Loucy (cell line): ENCODE results near the gene RPL5.

Experiments
- H2AFZ ChIP-seq: fragments of 200-600 bp; sonication (generic); 2 replicates; pipeline ENCODE4 v1.6.0; 2016; ENCODE audit warnings: antibody characterized with exemption, mild to moderate bottlenecking, low read length, moderate library complexity
- H3F3A ChIP-seq: fragments of 200-600 bp; 2 replicates; pipeline ENCODE4 v1.6.0; 2016; ENCODE audit warnings: antibody characterized with exemption, low read depth, mild to moderate bottlenecking
- H3K27me3 ChIP-seq: fragments of 200-600 bp; sonication (generic); 2 replicates; pipeline ENCODE4 v1.6.1; 2014; ENCODE audit warnings: low read length, mild to moderate bottlenecking; ENCODE audit not compliant: insufficient read depth, poor library complexity, severe bottlenecking
- H3K36me3 ChIP-seq: fragments of 200-600 bp; sonication (generic); 2 replicates; pipeline ENCODE4 v1.6.1; 2016; ENCODE audit warnings: low read length; ENCODE audit not compliant: insufficient read depth
- H3K4me1 ChIP-seq: fragments of 200-600 bp; sonication (generic); 2 replicates; pipeline ENCODE4 v1.5.1; 2014; ENCODE audit warnings: low read length, mild to moderate bottlenecking; ENCODE audit not compliant: insufficient read depth, poor library complexity, severe bottlenecking
- H3K4me2 ChIP-seq: fragments of 200-600 bp; sonication (generic); 2 replicates; pipeline ENCODE4 v1.6.0; 2014; ENCODE audit warnings: antibody characterized with exemption, low read length, low read depth, mild to moderate bottlenecking; ENCODE audit not compliant: poor library complexity, severe bottlenecking
- H3K4me3 ChIP-seq: fragments of 200-600 bp; sonication (generic); 2 replicates; pipeline ENCODE4 v1.5.1; 2014; ENCODE audit warnings: low read length, mild to moderate bottlenecking, mixed read lengths; ENCODE audit not compliant: poor library complexity, severe bottlenecking
- H3K79me2 ChIP-seq: fragments of 200-600 bp; sonication (generic); 2 replicates; pipeline ENCODE4 v1.6.1; 2014; ENCODE audit warnings: low read length; ENCODE audit not compliant: insufficient read depth
- H3K9ac ChIP-seq: fragments of 200-600 bp; sonication (generic); 2 replicates; pipeline ENCODE4 v1.6.0; 2014; ENCODE audit warnings: mild to moderate bottlenecking, low read depth, low read length, moderate library complexity; ENCODE audit not compliant: poor library complexity, severe bottlenecking
- H3K9me2 ChIP-seq: fragments of 200-600 bp; sonication (generic); replicated peaks from 2 replicates; pipeline ENCODE4 v1.6.1; 2016; ENCODE audit warnings: low read depth, low read length, mixed read lengths
- H3K9me3 ChIP-seq: fragments of 200-600 bp; sonication (generic); 2 replicates; pipeline ENCODE4 v1.6.1; 2014; ENCODE audit warnings: mild to moderate bottlenecking, antibody characterized with exemption, low read length, low read depth; ENCODE audit not compliant: insufficient read depth
- H4K20me1 ChIP-seq: fragments of 200-600 bp; sonication (generic); 2 replicates; pipeline ENCODE4 v1.6.0; 2014; ENCODE audit warnings: antibody characterized with exemption, low read length, mild to moderate bottlenecking; ENCODE audit not compliant: insufficient read depth, poor library complexity, severe bottlenecking
- EZH2phosphoT487 ChIP-seq: fragments of 200-600 bp; IDR thresholded peaks from 2 replicates; pipeline ENCODE4 v1.6.1; 2018; ENCODE audit warnings: antibody characterized with exemption, mild to moderate bottlenecking, moderate library complexity, borderline replicate concordance
- TF ChIP-seq, protein P1 (sequence below): fragments of 200-600 bp; sonication (generic); conservative IDR thresholded peaks from 2 replicates; pipeline ENCODE4 v1.5.1; 2014; ENCODE audit warnings: mild to moderate bottlenecking, antibody characterized with exemption, low read length

The RPL5 gene

DNA sequence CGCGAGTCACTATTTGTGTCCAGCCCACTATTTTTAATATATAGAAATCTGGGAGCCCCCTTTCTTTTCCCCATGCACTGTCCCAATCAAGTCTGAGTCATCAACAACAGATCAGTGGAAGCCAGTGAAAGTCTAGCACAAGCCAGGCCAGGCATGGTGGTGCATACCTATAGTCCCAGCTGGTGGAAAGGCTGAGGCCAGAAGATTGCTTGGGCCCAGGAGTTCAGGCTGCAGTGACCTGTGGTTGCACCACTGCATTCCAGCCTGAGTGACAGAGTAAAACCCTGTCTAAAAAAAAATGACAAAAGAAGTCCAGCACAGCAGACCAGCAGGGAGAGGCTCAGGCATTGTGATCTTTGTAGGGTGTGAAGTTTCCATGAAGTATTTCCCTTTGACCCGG, 9.0 kb upstream of the RPL5 start:
- Histone ChIP-seq H3K9me3 (no peaks in the 10 kb centered on the region), H3K4me2 (no peak overlapping the region), H2AFZ (no peak overlapping the region), H3K79me2 (no peaks in the 10 kb centered on the region), H3K27me3 (no peaks in the 10 kb centered on the region), H3K36me3 (no peaks in the 10 kb centered on the region), H3K9ac (no peak overlapping the region), H3K4me1 (no peaks in the 10 kb centered on the region), H3F3A (no peaks in the 10 kb centered on the region), H3K4me3 (no peak overlapping the region), H4K20me1 (no peaks in the 10 kb centered on the region), H3K9me2 (no peaks in the 10 kb centered on the region)
- no peak for TF ChIP-seq EZH2phosphoT487
- TF ChIP-seq, protein P1, sequence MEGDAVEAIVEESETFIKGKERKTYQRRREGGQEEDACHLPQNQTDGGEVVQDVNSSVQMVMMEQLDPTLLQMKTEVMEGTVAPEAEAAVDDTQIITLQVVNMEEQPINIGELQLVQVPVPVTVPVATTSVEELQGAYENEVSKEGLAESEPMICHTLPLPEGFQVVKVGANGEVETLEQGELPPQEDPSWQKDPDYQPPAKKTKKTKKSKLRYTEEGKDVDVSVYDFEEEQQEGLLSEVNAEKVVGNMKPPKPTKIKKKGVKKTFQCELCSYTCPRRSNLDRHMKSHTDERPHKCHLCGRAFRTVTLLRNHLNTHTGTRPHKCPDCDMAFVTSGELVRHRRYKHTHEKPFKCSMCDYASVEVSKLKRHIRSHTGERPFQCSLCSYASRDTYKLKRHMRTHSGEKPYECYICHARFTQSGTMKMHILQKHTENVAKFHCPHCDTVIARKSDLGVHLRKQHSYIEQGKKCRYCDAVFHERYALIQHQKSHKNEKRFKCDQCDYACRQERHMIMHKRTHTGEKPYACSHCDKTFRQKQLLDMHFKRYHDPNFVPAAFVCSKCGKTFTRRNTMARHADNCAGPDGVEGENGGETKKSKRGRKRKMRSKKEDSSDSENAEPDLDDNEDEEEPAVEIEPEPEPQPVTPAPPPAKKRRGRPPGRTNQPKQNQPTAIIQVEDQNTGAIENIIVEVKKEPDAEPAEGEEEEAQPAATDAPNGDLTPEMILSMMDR: no peak

DNA sequence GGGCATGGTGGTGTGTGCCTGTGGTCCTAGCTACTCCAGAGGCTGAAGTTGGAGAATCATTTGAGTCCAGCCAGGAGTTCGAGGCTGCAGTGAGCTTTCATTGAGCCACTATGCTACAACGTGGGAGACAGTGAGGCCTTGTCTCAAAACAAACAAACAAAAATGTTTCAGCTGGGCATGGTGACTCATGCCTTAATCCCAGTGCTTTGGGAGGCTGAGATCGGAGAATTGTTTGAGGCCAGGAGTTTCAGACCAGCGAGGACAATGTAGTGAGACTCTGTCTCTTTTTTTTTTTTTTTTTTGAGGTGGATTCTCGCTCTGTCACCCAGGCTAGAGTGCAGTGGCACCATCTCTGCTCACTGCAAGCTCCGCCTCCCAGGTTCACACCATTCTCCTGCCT, 5.0 kb upstream of the RPL5 start:
- no peak overlapping the region for H3K4me3 ChIP-seq
- no peaks in the 10 kb centered on the region for H3K4me1 ChIP-seq
- no peak overlapping the region for H2AFZ ChIP-seq
- H3K9me2 ChIP-seq: no peaks in the 10 kb centered on the region
- no peaks in the 10 kb centered on the region for H3K9me3 ChIP-seq
- H4K20me1 ChIP-seq: no peaks in the 10 kb centered on the region
- no peaks in the 10 kb centered on the region for H3F3A ChIP-seq
- H3K36me3 ChIP-seq: no peaks in the 10 kb centered on the region
- H3K4me2 ChIP-seq: no peak overlapping the region
- peaks cover under 1% of the 10 kb centered on the region for H3K27me3 ChIP-seq
- TF ChIP-seq EZH2phosphoT487: no peak
- TF ChIP-seq, protein P1: no peak
- no peaks in the 10 kb centered on the region for H3K79me2 ChIP-seq
- no peak overlapping the region for H3K9ac ChIP-seq

DNA sequence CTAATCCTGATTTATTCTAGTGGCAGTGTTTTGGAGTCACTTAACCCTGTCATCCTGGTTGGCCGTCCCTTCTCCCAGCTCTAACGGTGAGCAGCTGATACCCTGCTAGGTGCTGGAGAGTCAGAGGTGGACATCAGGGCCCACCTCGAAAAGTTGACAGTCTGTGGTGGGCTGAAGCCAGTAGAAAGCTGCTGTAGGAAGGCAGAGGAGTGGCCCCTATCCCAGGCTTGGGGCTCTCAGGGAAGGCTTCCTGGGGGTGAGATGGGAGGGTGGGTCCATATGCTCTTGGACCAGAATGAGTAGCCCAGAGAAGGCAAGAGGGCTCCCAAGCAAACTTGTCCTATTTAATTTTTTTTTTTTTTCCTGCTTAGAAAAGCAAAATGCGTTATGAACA, 475 bp upstream of the RPL5 start:
- H3K36me3 ChIP-seq: peaks cover 37% of the 10 kb centered on the region

More for the DNA sequence above, 475 bp upstream of the RPL5 start:
- H4K20me1 ChIP-seq: peaks cover 41% of the 10 kb centered on the region
- H3K9me2 ChIP-seq: no peaks in the 10 kb centered on the region
- TF ChIP-seq, protein P1: no peak
- TF ChIP-seq EZH2phosphoT487: no peak
- no peaks in the 10 kb centered on the region for H3F3A ChIP-seq
- H3K9me3 ChIP-seq: no peaks in the 10 kb centered on the region
- peaks cover 11% of the 10 kb centered on the region for H3K27me3 ChIP-seq
- H3K4me2 ChIP-seq: peak overlapping the region; percentile 48
- H2AFZ ChIP-seq: peak overlapping the region; percentile 86
- H3K4me3 ChIP-seq: peak overlapping the region; percentile 97
- peaks cover 33% of the 10 kb centered on the region for H3K4me1 ChIP-seq
- peak overlapping the region; percentile 24 for H3K9ac ChIP-seq
- H3K79me2 ChIP-seq: peaks cover 46% of the 10 kb centered on the region
